GM18507 (cell line): ENCODE data around the gene FBLIM1.

ENCODE experiments used
- DNase-seq: peaks from one replicate; pipeline ENCODE4 v3.0.0; 2011; ENCODE audit warnings: low read depth; ENCODE audit not compliant: insufficient read length; ENCODE audit errors: extremely low spot score
- FAIRE-seq: peaks from 2 replicates; lab custom pipeline; 2011; peaks lifted over from hg19 to GRCh38; lab: Jason Lieb, UNC

The FBLIM1 gene

DNA sequence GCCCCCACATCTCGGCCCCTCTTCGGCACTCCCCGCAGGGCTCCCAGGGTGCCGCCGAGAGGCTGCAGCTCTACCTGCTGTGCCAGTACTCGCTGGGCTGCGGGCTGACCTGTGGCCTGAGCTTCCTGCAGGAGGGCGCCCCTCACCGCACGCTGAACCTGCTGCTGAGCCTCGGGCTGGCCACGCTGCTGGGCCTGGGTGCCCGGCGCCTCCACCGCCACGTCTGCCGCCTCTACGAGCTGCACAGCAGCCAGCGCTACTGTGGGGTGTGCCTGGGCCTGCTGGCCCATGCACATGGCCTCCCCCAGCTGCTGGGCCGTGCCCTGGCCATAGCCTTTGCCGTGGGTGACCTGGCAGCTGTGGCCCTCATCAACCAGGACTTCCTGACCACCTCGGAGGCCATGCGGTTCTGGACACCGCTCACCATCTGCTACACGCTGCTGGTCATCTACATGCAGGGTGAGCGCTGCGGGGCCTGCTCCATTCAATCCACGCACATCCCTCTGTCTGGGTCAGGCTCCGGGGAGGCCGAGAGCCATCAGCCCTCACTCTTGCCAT lies 14.4 kb upstream of the FBLIM1 start:
- FAIRE-seq: no peak

GRCh38 chr1:15747378-15747777 lies 11.2 kb upstream of the FBLIM1 start:
- FAIRE-seq: no peak
- no peak for DNase-seq

More for the DNA sequence above, 14.4 kb upstream of the FBLIM1 start:
- no peak for DNase-seq

- FAIRE-seq (no peak), DNase-seq (no peak)
Measured at GRCh38 chr1:15748264-15748663, 10.3 kb upstream of the FBLIM1 start.

- DNase-seq: no peak
- FAIRE-seq: no peak
Measured at GRCh38 chr1:15748690-15749398, 9.8 kb upstream of the FBLIM1 start.

GRCh38 chr1:15749399-15750291 lies 8.9 kb upstream of the FBLIM1 start:
- no peak for FAIRE-seq

GRCh38 chr1:15750924-15751323 lies 7.7 kb upstream of the FBLIM1 start:
- DNase-seq: no peak
- no peak for FAIRE-seq

More at GRCh38 chr1:15749399-15750291, 8.9 kb upstream of the FBLIM1 start:
- DNase-seq: no peak

- FAIRE-seq: no peak
Measured at GRCh38 chr1:15751717-15752116, 6.9 kb upstream of the FBLIM1 start.

GRCh38 chr1:15753776-15754175 lies 4.8 kb upstream of the FBLIM1 start:
- DNase-seq (no peak), FAIRE-seq (no peak)

More at GRCh38 chr1:15751717-15752116, 6.9 kb upstream of the FBLIM1 start:
- no peak for DNase-seq

DNA sequence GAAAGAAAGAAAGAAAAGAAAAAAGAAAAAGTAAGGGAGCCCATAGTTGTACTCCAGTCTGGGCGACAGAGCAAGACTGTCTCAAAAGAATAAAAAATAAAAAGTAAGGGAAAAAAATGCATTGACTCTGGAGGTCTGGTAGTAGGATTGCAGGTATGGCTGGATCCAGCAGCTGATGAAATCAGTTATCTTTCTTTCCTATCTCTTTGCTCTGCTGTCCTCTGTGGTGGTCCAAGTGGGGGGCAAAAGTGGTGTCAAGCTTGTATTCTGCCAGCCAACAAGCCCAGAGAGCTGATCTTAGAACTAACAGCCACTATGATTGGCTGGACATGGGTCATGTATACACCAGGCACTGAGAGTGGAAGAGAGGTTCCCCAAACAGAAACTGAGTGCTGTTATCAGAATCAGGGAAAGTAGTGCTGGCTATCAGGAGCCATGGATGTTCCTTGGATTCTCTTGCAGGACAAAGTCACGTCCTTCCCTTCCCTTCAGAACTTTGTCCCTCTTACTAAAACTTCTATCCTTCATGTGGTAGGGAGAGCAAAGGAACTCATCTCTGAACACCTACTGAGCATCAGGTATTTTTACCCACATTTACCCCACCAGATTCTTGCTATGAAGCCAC lies 3.5 kb upstream of the FBLIM1 start:
- FAIRE-seq (no peak), DNase-seq (no peak)

DNA sequence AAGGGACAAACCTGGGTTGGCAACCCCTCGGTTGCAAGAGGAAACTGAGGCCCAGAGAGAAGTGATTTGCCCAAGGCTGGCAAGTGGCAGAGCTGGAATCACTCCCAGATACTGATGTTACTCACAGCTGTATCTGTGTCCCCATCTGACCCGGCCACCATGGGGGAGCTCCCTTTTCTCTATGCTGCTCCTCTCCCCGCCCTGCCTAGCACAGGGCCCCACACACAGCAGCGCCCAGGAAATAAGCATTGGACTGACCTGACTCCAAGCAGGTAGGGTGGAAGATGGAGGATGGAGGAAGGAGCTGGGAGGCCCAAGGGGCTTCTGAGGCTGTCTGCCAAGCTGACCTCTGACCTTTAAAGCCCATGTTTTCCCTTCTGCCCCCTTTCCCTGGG lies 3.0 kb upstream of the FBLIM1 start:
- FAIRE-seq (no peak), DNase-seq (no peak)

DNA sequence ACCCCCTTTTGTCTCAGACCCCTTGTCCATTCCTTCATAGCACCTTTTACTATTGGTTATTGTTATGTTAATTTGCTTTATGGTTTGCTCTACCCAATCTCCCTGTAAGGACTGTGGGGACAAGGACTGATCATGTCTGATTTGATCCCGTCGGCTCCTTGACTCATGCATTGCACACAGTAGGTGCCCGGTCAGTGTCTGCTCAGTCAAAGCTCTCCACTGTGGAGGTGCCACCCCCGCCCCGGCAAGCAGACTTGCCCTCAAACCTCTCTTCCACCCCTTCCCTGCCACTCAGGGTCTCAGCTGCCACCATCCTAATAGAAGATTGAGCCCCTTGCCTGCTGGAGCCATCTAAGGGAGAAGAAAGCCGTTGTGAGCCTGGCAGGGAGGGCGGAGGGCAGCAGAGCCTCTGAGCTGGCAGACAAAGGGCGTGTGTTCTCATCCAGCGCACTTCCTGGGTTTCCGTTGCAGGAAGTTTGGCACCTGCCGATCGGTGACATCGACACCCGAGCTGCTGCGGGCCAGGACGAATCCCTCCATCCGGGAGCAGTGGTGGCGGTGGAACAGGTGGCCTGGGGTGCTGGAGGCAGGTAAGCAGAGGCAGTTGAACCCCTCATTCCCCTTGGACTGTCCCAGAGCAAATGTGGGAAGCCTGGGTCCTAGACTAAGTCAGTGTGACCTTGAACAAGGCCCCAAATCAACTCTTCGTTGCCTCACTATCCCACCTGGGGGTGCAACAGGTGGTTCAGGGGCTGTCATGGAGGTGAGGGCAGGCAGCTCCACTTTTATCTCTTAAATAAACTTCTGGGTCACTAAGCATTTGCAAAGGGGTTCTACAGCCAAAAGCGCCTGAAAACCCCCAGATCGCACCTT lies 2.2 kb upstream of the FBLIM1 start:
- FAIRE-seq: no peak
- DNase-seq: no peak

DNA sequence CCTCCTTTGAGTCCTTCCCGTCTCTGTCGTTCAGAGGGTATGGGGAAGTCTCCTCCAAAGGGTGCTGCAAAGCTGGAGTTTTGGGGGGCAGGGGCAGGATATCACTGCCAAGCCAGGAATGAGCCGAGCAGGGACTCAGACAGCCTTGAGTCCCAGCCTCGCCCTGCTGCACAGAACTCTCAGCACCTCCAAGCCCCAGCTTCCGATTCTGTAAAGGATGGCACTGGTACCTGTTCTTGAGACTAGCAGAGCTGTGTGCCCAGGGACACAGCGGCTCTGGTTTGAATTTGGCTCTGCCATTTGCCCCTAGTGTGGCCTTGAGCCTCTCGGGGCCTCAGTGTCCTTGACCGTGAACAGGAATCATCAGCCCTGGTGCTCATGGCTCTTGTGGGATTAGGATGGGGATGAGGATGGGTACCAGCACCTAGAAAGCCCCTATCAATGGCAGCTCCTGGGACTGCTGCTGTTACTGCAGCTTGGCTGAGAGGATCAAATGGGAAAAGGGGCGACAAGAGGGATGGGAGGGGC lies 1.5 kb upstream of the FBLIM1 start:
- no peak for DNase-seq
- no peak for FAIRE-seq

DNA sequence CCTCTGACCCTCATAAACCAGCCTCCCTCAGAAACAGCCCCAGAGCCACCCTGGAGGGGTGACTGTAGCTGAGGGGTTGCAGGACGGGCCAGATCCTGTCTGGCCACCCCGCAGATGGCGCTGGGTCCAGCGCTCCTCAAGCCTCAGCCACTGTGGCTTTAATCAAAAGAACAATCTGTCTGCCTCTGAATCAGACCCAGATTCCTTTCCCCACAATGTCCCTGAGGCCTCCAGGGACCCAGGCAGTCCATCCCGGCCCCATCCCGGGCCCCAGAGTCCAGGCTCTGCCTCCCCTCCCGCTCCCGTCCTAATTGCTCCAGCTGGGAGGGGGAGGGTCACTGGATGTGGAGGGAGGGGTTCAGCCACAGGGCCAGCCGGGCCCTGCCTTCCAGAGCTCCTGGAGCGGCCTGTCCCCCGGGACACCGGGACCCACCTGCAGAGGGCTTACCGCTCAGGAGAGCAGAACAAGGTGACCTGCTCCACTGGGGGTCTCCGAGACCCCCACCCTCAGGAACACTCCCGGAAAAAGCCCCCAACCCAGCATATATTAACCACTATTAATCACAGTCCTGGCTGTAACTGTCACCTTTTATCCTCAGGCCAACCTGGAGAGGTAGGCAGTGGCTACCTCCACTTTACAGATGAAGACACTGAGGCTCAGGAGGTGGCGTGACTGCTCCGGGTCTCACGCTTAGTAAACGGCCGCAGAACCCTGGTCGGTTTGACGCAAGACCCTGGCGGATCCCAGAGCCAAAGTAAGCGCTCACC lies 836 bp upstream of the FBLIM1 start:
- FAIRE-seq (no peak), DNase-seq (no peak)

DNA sequence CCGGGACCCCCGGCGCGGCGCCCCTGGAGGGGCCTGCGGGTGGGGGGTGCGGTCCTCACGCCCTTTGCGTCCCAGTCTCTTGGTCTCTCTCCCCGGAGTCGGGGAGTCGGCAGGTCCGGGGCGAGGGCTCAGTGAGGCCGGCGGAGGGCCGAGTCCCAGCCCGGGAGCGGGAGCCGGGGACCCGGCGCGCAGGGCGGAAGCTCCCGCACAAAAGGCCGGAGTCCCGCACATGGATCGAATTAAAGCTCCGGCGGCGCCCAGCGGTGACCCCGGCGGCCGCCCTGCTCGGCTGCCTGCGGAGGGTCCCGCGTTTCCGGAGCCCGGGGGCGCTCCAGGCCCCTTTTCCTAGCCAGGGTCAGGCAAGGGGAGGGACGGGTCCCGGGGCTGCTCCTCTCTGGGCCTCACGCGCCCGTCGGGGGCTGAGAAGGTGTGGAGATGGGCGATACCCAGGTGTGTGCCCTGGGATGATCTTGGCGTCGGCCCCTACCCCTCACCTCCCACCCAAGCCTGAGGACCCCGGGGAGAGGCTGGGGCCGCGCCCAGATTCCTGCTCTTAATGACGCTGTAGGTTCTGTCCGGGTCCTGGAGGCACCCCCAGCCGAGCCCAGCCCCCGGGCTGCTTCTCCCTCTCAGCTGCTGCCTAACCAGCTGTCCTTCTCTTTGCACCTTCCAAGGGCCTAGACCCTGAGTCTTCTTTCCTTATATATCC lies 512 bp downstream of the FBLIM1 start:
- no peak for DNase-seq
- FAIRE-seq: no peak

GRCh38 chr1:15760520-15761211 lies 2.1 kb downstream of the FBLIM1 start:
- FAIRE-seq (no peak), DNase-seq (no peak)

DNA sequence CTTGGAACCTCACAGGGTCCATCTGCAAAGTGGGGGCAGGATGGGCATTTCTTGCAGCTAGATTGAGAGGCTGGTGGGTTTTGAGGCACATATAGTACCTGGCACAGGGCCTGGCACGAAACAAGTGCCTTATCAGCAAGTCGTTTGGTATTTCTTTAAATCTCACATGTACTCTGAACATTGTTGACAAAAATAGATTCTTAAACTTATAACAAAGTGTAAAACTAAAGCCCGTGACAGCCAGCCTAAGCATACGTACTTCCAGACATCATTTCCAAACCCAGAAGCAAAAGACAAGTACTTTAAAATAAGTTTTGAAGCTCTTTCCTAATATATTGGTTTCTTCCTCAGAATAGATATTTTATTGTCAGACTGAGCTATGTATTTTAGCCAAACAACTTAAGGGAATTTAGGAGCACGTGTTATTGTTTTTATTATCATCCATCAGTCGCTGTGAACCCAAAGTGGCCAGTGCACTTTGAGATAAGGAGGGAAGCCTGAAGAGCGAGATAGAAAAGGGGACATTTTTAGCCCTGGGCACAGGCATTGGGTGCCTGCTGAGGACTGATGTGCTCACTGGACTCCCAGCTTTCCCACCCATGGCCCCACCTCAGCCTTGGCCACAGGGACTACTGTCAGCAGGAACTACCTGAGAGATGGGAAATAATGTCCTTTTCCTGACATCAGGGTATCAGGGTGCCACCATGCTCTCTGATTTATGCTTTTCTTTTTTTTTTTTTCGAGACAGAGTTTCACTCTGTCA lies 3.0 kb downstream of the FBLIM1 start:
- DNase-seq (no peak), FAIRE-seq (no peak)
